ENCODE measurements around the gene UAP1L1. TPM values are rescaled to one million over a fixed set of nuclear protein-coding genes. Genes with fewer than 3 reads are reported as not detected.

The UAP1L1 gene
- total RNA-seq, 1 donor from 2014 or later: 5.4 TPM

DNA sequence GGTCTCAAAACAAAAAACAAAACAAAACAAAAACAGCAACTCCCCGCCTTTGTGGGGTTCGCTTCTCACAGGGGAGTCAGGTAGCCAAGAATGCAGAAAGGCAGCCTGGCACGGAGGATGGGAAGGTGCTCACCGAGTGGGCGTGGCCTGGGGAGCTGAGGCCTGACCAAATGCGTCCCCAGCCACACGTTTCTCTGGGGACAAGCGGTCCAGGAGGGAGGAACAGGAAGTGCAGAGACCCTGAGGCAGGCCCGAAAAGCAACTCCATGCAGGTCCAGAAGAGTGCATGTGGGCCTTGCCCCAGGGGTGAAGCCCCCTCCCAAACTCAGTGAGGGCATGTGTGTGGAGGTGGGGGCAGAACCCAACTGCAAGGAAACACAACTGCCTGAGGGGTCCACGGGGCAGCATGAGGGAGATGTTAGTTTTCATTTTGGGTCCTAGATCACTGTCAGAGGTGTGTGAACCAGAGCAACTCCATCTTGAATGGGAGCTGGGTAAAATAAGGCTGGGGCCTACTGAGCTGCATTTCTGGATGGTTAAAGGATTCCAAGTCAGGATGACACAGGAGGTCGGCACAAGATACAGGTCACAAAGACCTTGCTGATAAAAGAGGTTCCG lies 2.6 kb upstream of the UAP1L1 start:
- no peaks in the 10 kb centered on the region for H3K9me3 Mint-ChIP-seq
- H3K27me3 Mint-ChIP-seq: peaks cover 44% of the 10 kb centered on the region
- TF ChIP-seq, protein P1, sequence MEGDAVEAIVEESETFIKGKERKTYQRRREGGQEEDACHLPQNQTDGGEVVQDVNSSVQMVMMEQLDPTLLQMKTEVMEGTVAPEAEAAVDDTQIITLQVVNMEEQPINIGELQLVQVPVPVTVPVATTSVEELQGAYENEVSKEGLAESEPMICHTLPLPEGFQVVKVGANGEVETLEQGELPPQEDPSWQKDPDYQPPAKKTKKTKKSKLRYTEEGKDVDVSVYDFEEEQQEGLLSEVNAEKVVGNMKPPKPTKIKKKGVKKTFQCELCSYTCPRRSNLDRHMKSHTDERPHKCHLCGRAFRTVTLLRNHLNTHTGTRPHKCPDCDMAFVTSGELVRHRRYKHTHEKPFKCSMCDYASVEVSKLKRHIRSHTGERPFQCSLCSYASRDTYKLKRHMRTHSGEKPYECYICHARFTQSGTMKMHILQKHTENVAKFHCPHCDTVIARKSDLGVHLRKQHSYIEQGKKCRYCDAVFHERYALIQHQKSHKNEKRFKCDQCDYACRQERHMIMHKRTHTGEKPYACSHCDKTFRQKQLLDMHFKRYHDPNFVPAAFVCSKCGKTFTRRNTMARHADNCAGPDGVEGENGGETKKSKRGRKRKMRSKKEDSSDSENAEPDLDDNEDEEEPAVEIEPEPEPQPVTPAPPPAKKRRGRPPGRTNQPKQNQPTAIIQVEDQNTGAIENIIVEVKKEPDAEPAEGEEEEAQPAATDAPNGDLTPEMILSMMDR (conservative IDR thresholded peaks at IDR 0.05): no peak
- no peaks in the 10 kb centered on the region for H3K36me3 Mint-ChIP-seq
- H3K4me3 Mint-ChIP-seq: peak overlapping the region; percentile 17
- peak overlapping the region; percentile 50 for H3K27ac Mint-ChIP-seq
- H3K4me1 Mint-ChIP-seq (ENCODE audit: unreplicated experiment): peaks cover 8% of the 10 kb centered on the region
- no peak for DNase-seq (ENCODE audit: extremely low spot score, unreplicated experiment)

DNA sequence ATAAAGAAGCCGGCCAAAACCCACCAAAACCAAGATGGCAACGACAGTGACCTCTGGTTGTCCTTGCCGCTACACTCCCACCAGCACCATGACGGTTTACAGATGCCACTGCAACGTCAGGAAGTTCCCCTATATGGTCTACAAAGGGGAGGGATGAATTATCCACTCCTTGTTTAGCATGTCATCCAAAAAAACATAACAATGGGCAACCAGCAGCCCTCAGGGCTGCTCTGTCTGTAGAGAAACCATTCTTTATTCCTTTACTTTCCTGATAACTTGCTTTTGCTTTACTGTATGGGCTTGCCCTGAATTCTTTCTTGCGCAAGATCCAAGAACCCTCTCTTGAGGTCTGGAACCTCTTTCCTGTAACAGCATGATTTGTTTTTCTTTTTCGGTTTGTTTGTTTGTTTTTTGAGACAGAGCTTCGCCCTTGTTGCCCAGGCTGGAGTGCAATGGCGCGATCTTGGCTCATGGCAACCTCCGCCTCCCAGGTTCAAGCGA lies 2.0 kb upstream of the UAP1L1 start:
- Mint-ChIP-seq H3K27ac (no peak overlapping the region), H3K4me3 (no peak overlapping the region), H3K9me3 (no peaks in the 10 kb centered on the region), H3K36me3 (no peaks in the 10 kb centered on the region), H3K4me1 (ENCODE audit: unreplicated experiment) (peaks cover 8% of the 10 kb centered on the region), H3K27me3 (peaks cover 49% of the 10 kb centered on the region)
- TF ChIP-seq, protein P1 (conservative IDR thresholded peaks at IDR 0.05): no peak
- no peak for DNase-seq (ENCODE audit: extremely low spot score, unreplicated experiment)

DNA sequence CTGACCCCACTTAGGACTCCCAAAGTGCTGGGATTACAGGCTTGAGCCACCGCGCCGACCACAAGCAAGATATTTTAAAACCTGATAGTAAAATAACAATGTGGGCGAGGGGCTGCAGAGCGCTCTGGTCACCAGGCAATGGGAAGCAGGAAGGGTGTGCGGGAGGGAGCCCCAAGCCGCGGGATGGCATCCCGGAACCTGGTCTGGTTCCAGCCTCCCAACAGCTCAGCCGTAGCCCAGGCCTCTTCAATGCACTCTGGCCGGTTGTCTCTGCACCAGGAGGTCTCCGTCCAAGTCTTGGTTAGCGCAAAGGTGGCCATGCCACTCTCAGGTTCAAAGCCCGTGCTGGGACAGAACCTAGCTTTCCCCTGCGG lies 694 bp upstream of the UAP1L1 start:
- Mint-ChIP-seq H3K27me3 (peaks cover 52% of the 10 kb centered on the region), H3K36me3 (no peaks in the 10 kb centered on the region), H3K27ac (no peak overlapping the region), H3K9me3 (no peaks in the 10 kb centered on the region), H3K4me1 (ENCODE audit: unreplicated experiment) (peaks cover under 1% of the 10 kb centered on the region), H3K4me3 (peak overlapping the region; percentile 69)
- TF ChIP-seq, protein P1 (conservative IDR thresholded peaks at IDR 0.05): no peak
- no peak for DNase-seq (ENCODE audit: extremely low spot score, unreplicated experiment)

DNA sequence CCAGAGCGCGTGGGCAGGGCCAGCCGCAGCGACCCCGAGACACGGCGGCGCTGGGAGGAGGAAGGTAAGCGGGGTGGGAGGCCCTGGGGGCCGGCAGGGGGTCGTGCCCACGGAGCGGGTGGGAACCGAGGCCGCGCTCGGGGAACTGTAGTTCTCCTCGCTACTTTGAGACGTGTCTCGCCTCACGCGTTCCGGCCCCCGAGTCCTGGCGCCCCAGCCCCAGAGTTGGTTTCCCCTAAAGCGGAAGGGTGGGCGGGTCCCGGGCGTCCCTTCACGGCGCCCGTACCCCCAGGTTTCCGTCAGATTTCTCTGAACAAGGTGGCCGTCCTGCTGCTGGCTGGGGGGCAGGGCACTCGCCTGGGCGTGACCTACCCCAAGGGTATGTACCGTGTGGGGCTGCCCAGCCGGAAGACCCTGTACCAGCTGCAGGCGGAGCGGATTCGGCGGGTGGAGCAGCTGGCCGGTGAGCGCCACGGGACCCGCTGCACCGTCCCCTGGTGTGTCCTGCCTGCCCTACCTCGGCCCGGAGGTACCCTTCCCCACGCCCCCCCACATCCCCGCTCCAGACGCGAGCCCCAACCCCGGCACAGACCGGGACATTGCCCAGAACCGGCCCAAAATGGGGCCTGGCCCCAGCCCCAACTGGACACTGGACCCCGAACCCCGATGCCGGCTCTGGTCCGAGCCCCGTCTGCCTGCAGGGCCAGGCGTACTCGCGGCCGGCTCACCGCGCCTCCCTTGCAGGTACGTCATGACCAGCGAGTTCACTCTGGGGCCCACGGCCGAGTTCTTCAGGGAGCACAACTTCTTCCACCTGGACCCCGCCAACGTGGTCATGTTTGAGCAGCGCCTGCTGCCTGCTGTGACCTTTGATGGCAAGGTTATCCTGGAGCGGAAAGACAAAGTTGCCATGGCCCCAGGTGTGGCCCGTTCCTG lies 709 bp downstream of the UAP1L1 start:
- TF ChIP-seq, protein P1 (conservative IDR thresholded peaks at IDR 0.05): no peak
- Mint-ChIP-seq H3K27me3 (peaks cover 57% of the 10 kb centered on the region), H3K27ac (no peak overlapping the region), H3K9me3 (no peaks in the 10 kb centered on the region), H3K4me1 (ENCODE audit: unreplicated experiment) (no peaks in the 10 kb centered on the region), H3K36me3 (no peaks in the 10 kb centered on the region), H3K4me3 (peak overlapping the region; percentile 74)
- no peak for DNase-seq (ENCODE audit: extremely low spot score, unreplicated experiment)

DNA sequence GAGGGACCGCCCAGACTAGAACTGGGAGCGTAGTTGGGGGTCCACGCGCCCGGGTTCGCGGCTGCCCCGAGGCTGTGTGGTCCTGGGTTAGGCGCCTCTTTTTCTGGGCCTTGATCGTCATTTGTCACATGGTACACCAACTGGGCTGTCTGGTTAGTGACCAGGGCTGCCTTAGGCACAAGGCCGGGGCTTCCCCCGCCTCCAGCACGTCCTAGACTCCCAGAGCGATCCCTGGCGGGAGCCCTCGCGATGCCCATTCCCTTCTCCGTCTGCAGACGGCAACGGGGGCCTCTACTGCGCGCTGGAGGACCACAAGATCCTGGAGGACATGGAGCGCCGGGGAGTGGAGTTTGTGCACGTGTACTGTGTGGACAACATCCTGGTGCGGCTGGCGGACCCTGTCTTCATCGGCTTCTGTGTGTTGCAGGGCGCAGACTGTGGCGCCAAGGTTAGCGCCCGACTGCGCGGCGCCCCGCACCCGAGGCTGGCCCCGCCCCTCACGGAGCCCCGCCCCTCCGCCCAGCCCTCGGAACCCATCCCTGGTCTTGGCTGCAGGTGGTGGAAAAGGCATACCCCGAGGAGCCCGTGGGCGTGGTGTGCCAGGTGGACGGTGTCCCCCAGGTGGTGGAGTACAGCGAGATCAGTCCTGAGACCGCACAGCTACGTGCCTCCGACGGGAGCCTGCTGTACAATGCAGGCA lies 1.5 kb downstream of the UAP1L1 start:
- Mint-ChIP-seq H3K4me1 (ENCODE audit: unreplicated experiment) (no peaks in the 10 kb centered on the region), H3K4me3 (peak overlapping the region; percentile 74), H3K27ac (no peak overlapping the region), H3K27me3 (peaks cover 61% of the 10 kb centered on the region), H3K36me3 (no peaks in the 10 kb centered on the region), H3K9me3 (no peaks in the 10 kb centered on the region)
- TF ChIP-seq, protein P1 (conservative IDR thresholded peaks at IDR 0.05): no peak
- no peak for DNase-seq (ENCODE audit: extremely low spot score, unreplicated experiment)
